MM.1S (cell line): ENCODE data around the gene AKAP6.

Experiments
- DNase-seq: peaks from one replicate; pipeline ENCODE4 v3.0.0-alpha.2; 2015
- H2AFZ ChIP-seq: fragments of 300-600 bp; sonication (generic); 2 replicates; pipeline ENCODE4 v1.6.0; 2016; ENCODE audit warnings: antibody characterized with exemption, low read length
- H3F3A ChIP-seq: fragments of 300-600 bp; sonication (generic); 2 replicates; pipeline ENCODE4 v1.6.1; 2016; ENCODE audit warnings: mild to moderate bottlenecking, antibody characterized with exemption, low read length, moderate library complexity, mixed read lengths; ENCODE audit not compliant: insufficient read depth
- H3K27ac ChIP-seq: fragments of 300-600 bp; sonication (generic); 2 replicates; pipeline ENCODE4 v1.5.1; 2016; ENCODE audit warnings: mild to moderate bottlenecking, low read length
- H3K27me3 ChIP-seq: fragments of 300-600 bp; sonication (generic); replicated peaks from 2 replicates; pipeline ENCODE4 v1.6.0; 2016; ENCODE audit warnings: low read length; ENCODE audit not compliant: insufficient read depth
- H3K36me3 ChIP-seq: fragments of 300-600 bp; sonication (generic); replicated peaks from 2 replicates; pipeline ENCODE4 v1.6.1; 2016; ENCODE audit warnings: mild to moderate bottlenecking, low read length, mixed read lengths; ENCODE audit not compliant: insufficient read depth
- H3K4me1 ChIP-seq: fragments of 300-600 bp; sonication (generic); 2 replicates; pipeline ENCODE4 v1.6.1; 2016; ENCODE audit warnings: low read length, mixed read lengths
- H3K4me2 ChIP-seq: fragments of 300-600 bp; sonication (generic); 2 replicates; pipeline ENCODE4 v1.6.0; 2016; ENCODE audit warnings: low read depth, low read length
- H3K4me3 ChIP-seq: fragments of 300-600 bp; sonication (generic); 2 replicates; pipeline ENCODE4 v1.5.1; 2016; ENCODE audit warnings: low read length, mixed read lengths
- H3K79me2 ChIP-seq: fragments of 300-600 bp; sonication (generic); 2 replicates; pipeline ENCODE4 v1.6.1; 2016; ENCODE audit warnings: mixed run types, low read length, mixed read lengths
- H3K9ac ChIP-seq: fragments of 300-600 bp; sonication (generic); 2 replicates; pipeline ENCODE4 v1.6.1; 2016; ENCODE audit warnings: low read length, mixed read lengths
- H3K9me2 ChIP-seq: fragments of 300-600 bp; sonication (generic); replicated peaks from 2 replicates; pipeline ENCODE4 v1.6.1; 2016; ENCODE audit warnings: mild to moderate bottlenecking, low read length, mixed read lengths; ENCODE audit not compliant: insufficient read depth
- H3K9me3 ChIP-seq: fragments of 300-600 bp; sonication (generic); replicated peaks from 2 replicates; pipeline ENCODE4 v1.6.1; 2016; ENCODE audit warnings: mild to moderate bottlenecking, low read length, mixed read lengths; ENCODE audit not compliant: insufficient read depth
- H4K20me1 ChIP-seq: fragments of 300-600 bp; sonication (generic); 2 replicates; pipeline ENCODE4 v1.6.1; 2016; ENCODE audit warnings: mild to moderate bottlenecking, low read length, moderate library complexity, mixed read lengths; ENCODE audit not compliant: insufficient read depth
- CTCF ChIP-seq: fragments of 300-600 bp; sonication (generic); IDR thresholded peaks from 2 replicates; pipeline ENCODE4 v1.5.1; 2016; ENCODE audit warnings: antibody characterized with exemption, low read length, mixed read lengths
- EZH2 ChIP-seq: fragments of 300-600 bp; sonication (generic); optimal IDR thresholded peaks from 2 replicates; pipeline ENCODE3; 2017; ENCODE audit warnings: low read depth, mild to moderate bottlenecking, antibody characterized with exemption, low read length, mixed read lengths
- EZH2phosphoT487 ChIP-seq: fragments of 300-600 bp; sonication (generic); IDR thresholded peaks from 2 replicates; pipeline ENCODE4 v1.6.1; 2018; ENCODE audit warnings: antibody characterized with exemption, low read length

Gene AKAP6

GRCh38 chr14:32345311-32345791, 16.3 kb downstream of the AKAP6 start:
- TF ChIP-seq EZH2, result no peak
- TF ChIP-seq CTCF, result no peak
- TF ChIP-seq EZH2phosphoT487, result no peak
- no peaks in the 10 kb centered on the region for H3K9me2 ChIP-seq
- no peak overlapping the region for H3K9ac ChIP-seq
- no peak overlapping the region for H3K27ac ChIP-seq
- DNase-seq, result no peak
- H3K4me2 ChIP-seq, result no peak overlapping the region
- H3K36me3 ChIP-seq, result no peaks in the 10 kb centered on the region
- H2AFZ ChIP-seq, result no peak overlapping the region
- peaks cover 4% of the 10 kb centered on the region; the same call in 1 of the 2 replicates for H3K4me1 ChIP-seq
- H4K20me1 ChIP-seq, result no peaks in the 10 kb centered on the region
- no peaks in the 10 kb centered on the region for H3K27me3 ChIP-seq
- no peaks in the 10 kb centered on the region for H3K79me2 ChIP-seq
- H3F3A ChIP-seq, result no peaks in the 10 kb centered on the region
- no peaks in the 10 kb centered on the region for H3K9me3 ChIP-seq
- no peak overlapping the region for H3K4me3 ChIP-seq

DNA sequence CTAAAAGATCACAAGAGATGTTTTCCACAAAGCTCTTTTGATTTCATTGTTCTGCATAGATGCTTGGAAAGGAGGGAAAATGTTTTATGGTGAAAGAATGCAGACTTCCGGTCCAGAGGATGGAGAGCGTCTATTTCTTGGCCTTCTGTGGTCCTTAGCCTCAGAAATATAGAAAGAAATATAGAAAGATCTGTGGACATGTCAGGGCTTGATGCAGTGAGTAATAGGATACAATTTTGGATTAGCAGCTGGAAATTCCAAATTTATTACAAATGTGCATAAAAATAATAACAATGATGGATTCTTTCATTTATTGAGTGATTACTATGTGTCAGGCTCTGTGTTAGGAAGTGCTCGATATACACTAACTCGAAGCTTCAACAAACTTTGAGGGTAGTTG, 20.2 kb downstream of the AKAP6 start:
- Histone ChIP-seq H2AFZ (no peak overlapping the region), H3K9me2 (no peaks in the 10 kb centered on the region), H3K4me1 (peaks cover 5% of the 10 kb centered on the region; the same call in 1 of the 2 replicates), H3K4me2 (no peak overlapping the region), H3K9ac (no peak overlapping the region), H3K27me3 (no peaks in the 10 kb centered on the region), H4K20me1 (no peaks in the 10 kb centered on the region), H3F3A (no peaks in the 10 kb centered on the region), H3K36me3 (no peaks in the 10 kb centered on the region), H3K79me2 (no peaks in the 10 kb centered on the region), H3K4me3 (no peak overlapping the region), H3K27ac (no peak overlapping the region), H3K9me3 (no peaks in the 10 kb centered on the region)
- DNase-seq, result no peak
- no peak for TF ChIP-seq EZH2
- no peak for TF ChIP-seq EZH2phosphoT487
- TF ChIP-seq CTCF, result no peak

GRCh38 chr14:32350020-32350419, 20.9 kb downstream of the AKAP6 start:
- no peak overlapping the region for H3K4me2 ChIP-seq
- H2AFZ ChIP-seq, result no peak overlapping the region
- H3K9ac ChIP-seq, result no peak overlapping the region
- no peaks in the 10 kb centered on the region for H3K79me2 ChIP-seq
- no peak overlapping the region for H3K4me3 ChIP-seq
- DNase-seq, result peak; percentile 53
- H3K36me3 ChIP-seq, result no peaks in the 10 kb centered on the region
- H3F3A ChIP-seq, result no peaks in the 10 kb centered on the region
- no peaks in the 10 kb centered on the region for H3K27me3 ChIP-seq
- peaks cover 5% of the 10 kb centered on the region; the same call in 1 of the 2 replicates for H3K4me1 ChIP-seq
- TF ChIP-seq EZH2phosphoT487 (no peak), CTCF (no peak), EZH2 (no peak)
- H3K9me3 ChIP-seq, result no peaks in the 10 kb centered on the region
- H3K9me2 ChIP-seq, result no peaks in the 10 kb centered on the region
- no peaks in the 10 kb centered on the region for H4K20me1 ChIP-seq
- no peak overlapping the region for H3K27ac ChIP-seq
